ENCODE measurements around the gene GBP3.
"Not testable (repeated sequence)": the region's sequence is repeated elsewhere in the genome, so short reads cannot be mapped to it uniquely, and the experiment has no call there.

GBP3 gene

GRCh38 chr1:89022167-89022959 lies at the start of gene GBP3:
Gene GBP3, minus strand, starts transcription at chr1:89022866. Its CDS starts 2,145 bp downstream, at chr1:89020721.
- DNase-seq: no peak

- DNase-seq: no peak
These were observed 47.8 kb upstream of the GBP3 start for GRCh38 chr1:89070509-89070908.

GRCh38 chr1:89069951-89070350 lies 47.3 kb upstream of the GBP3 start:
- no peak for DNase-seq

GRCh38 chr1:89068291-89068690 lies 45.6 kb upstream of the GBP3 start:
- no peak for DNase-seq

GRCh38 chr1:89065079-89065868 lies 42.6 kb upstream of the GBP3 start, which contains the start of gene GBP1:
Gene GBP1, minus strand, starts transcription at chr1:89065208. Its CDS starts 1,974 bp downstream, at chr1:89063234.
- DNase-seq: no peak

GRCh38 chr1:89064632-89065031 lies 42.0 kb upstream of the GBP3 start:
- no peak for DNase-seq

- no peak for DNase-seq
These were observed 40.4 kb upstream of the GBP3 start for GRCh38 chr1:89063094-89063493.

GRCh38 chr1:89060091-89060490 lies 37.4 kb upstream of the GBP3 start:
- no peak for DNase-seq

- no peak for DNase-seq
These were observed 29.3 kb upstream of the GBP3 start for GRCh38 chr1:89051955-89052312.

GRCh38 chr1:89051300-89051954 lies 28.8 kb upstream of the GBP3 start:
- no peak for DNase-seq

GRCh38 chr1:89050649-89051033 lies 28.0 kb upstream of the GBP3 start:
- DNase-seq: no peak

- not testable (repeated sequence) for DNase-seq
These were observed 27.4 kb upstream of the GBP3 start for GRCh38 chr1:89049901-89050648.

- DNase-seq: not testable (repeated sequence)
These were observed 26.5 kb upstream of the GBP3 start for GRCh38 chr1:89049187-89049586.

GRCh38 chr1:89047734-89048133 lies 25.1 kb upstream of the GBP3 start:
- DNase-seq: no peak

GRCh38 chr1:89046318-89047183 lies 23.9 kb upstream of the GBP3 start:
- not testable (repeated sequence) for DNase-seq

GRCh38 chr1:89044970-89045721 lies 22.5 kb upstream of the GBP3 start:
- DNase-seq: no peak

- DNase-seq: no peak
These were observed 21.3 kb upstream of the GBP3 start for GRCh38 chr1:89043940-89044339.

GRCh38 chr1:89042491-89042890 lies 19.8 kb upstream of the GBP3 start:
- DNase-seq: no peak

- no peak for DNase-seq
These were observed 19.1 kb upstream of the GBP3 start for GRCh38 chr1:89041721-89042120.

GRCh38 chr1:89041119-89041641 lies 18.5 kb upstream of the GBP3 start:
- no peak for DNase-seq

- no peak for DNase-seq
These were observed 17.6 kb upstream of the GBP3 start for GRCh38 chr1:89040315-89040626.

Measured in DMS 273 treated with DMSO at 0.1 percent for 48 hours (cell line).